HS-5 (cell line): Measurements from ENCODE around the gene CRADD.

Source experiments
- DNase-seq: peaks from one replicate; pipeline ENCODE4 v3.0.0-alpha.2; 2012; ENCODE audit warnings: low read depth

CRADD gene

DNA sequence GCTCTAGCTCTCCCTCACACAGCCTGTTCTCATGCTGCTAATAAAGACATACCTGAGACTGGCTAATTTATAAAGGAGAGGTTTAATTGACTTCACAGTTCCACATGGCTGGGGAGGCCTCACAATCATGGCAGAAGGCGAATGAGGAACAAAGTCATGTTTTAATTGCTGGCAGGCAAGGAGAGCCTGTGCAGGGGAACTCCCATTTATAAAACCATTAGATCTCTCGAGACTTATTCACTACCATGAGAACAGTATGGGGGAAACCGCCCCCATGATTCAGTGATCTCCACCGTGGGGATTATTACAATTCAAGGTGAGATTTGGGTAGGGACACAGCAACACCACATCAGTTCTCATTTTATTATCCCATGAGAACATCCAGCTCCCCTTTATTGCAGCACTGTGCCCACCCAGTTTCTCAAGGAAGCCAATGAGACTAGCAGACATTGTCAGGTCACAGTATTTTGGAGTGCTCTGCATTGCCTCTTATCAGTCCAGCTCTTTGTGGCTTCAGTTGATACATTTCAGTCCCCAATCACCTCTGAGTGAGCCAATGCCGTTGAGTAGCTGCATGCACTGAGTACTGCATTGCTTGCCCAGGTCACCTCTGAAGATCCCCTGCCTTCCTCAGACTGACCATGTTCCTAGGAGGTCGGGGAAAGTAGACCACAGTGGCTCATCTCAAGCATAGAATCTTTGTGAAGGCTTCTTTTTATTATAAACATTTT, 131.2 kb downstream of the CRADD start:
- DNase-seq: no peak

DNA sequence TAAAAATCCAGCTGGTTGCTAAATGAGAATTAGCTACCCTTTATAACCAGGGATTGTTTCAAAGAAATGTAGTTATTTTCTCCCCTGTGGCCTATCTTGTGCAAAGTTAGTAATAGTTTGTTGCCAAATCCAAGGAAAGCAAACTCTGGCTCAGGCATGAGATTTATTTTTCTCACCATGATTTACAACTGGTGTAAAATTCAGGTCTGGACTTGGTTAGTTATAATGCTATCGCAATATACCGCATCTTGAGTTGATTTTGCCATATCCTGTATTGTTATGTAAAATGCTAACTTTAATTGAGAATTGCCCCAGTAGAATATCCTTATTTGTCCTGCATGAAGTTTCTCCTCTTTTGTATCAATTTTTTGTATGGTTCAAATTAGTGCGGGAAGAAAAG, 135.5 kb downstream of the CRADD start:
- peak; percentile 29 for DNase-seq

DNA sequence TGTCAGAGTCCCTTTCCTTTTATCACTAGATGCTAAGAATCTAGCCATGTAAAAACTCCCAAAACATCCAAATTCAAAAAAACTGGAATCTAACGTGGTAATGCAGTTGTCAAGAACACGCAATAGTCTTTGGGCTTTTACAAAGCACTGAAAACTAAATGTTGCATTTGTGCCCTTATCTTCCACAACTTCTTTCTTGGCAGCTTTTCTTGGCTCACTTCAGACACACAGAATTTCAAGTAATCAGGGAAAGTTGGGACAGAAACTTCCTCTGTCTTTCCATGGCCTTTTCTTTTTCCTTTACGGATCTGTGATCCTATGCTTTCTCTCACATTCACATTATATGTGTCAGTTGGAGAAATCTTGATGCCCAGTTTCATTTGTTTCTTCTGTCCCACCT, 136.0 kb downstream of the CRADD start:
- no peak for DNase-seq

GRCh38 chr12:93813972-93814821, 137.0 kb downstream of the CRADD start:
- DNase-seq: no peak

DNA sequence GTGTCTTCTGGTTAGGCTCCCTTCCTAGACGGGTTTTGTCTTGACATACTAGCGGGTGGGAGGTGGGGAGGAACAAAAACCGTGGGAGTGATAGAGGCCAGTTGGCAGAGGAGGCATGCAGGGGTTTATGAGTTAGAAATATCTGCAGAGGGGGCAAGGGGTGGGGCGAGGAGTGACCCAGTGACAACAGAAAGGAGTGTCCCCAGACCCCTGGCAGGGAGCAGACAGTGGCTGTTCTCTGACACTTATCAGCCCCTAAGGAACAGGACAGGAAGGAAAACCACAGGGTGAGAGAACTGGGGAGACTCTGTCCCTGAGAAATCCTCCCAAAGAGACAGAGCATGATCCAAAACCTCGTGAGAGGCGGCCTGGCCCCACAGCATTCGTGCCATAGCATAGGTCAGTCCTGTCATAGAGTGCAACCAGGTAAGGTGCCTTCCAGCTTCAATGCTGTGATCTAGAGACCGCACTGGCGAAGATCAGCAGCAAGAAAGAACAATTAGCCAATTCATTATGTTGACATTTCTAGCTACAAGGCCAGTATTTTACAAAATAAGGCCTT, 141.4 kb downstream of the CRADD start:
- DNase-seq: no peak

DNA sequence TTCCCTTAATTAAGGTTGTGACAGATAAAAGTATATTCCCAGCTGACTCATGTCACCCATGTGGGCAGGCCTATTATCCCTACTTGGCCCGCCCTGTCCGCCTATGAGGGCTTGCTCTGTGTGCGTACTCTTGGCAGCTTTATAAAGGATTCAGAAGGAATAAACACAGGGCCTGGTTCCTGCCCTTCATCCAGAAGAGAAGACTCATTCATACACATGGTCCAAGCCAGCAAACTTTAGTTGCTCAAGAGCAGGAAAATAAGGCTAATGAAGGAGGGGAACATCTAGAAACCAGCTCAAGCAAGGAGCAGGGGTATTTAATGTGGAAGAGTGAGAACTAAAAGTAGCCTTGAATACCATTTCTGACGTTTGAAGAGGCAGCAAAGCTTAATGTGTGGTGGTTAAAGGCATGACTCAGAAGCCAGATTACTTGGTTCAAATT, 141.9 kb downstream of the CRADD start:
- DNase-seq: no peak

- no peak for DNase-seq
Observed at GRCh38 chr12:93823616-93824391, 146.6 kb downstream of the CRADD start.

DNA sequence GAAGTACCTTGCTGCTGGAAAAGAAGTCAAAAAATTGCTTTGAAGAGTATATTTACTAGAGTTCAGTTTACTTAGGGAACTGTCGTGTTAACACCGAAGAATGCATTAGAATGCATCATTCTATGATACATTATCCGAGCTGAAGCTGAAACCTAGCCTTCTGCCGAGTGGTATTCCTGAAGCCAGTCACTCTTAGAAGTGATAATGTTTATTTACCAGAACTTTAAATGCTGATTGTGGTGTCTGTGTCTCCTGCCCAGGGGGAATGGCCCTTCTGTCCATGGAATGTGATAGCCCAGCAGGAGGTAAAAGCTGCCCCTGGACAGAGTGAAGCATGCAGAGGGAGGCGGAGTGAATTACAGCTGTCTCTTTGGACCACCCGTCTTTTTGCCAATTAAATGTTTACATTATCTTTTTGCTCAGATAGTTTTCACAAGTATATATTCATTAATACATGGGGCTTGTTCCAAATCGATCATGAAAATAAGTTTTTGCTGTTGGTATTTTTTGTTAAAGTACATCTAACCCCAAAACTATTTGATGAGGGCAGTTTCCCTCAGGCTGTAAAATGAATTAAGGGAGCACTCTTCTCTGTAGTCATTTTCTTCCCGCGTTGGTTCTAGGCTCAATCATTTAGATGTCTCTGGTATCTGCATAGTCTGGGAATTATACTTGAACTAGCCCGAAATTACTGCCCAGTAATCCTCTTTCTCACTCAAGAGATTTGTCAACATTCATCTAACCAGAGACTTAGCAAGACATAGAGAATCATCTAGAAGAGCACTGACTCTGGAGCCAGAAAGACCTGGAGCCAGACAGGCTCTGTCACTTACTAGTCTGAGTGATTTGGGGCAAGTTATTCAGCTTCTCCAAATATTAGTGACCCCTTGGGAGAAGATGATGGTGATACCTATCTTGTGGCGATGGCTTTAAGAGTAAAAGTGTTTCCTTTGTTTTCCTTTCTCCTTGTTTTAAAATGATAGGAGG, 147.6 kb downstream of the CRADD start:
- no peak for DNase-seq

DNA sequence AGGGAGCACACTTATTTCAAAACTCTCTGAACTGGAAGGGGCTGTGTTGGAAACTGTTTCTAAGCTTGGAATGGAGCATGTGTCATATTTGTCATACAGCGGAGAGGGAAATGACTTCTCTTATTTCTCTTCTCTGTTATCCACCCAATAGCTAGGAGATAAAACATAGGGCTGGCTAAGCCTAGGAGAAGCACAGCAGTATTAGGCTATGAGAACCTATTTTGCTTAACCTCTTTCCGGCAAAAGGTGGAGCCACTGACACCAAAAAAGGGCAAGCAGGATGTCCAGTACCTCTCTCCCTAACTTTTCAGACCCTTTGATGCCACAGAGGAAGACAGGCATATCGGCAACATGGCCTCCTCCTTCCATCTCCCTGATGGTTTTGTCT, 148.3 kb downstream of the CRADD start:
- no peak for DNase-seq

GRCh38 chr12:93825931-93826555, 148.9 kb downstream of the CRADD start:
- no peak for DNase-seq

DNA sequence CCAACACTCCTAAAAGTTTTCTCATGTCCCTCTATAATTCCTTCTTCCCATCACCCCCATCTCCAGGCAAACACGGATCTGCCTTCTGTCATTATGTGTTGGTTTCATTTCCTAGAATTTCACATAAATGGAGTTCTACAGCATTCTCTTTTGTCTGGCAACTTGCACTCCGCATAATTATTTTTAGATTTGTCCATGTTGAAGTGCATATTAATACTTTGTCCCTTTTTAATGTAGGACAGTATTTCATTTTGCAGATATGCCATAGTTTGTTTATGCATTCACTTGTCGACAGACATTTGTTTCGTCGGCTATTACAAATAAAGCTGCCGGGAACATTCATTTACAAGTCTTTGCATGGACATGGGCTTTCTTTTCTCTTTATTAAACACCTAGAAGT, 150.0 kb downstream of the CRADD start:
- no peak for DNase-seq

- no peak for DNase-seq
Observed at GRCh38 chr12:93827669-93828068, 150.5 kb downstream of the CRADD start.

DNA sequence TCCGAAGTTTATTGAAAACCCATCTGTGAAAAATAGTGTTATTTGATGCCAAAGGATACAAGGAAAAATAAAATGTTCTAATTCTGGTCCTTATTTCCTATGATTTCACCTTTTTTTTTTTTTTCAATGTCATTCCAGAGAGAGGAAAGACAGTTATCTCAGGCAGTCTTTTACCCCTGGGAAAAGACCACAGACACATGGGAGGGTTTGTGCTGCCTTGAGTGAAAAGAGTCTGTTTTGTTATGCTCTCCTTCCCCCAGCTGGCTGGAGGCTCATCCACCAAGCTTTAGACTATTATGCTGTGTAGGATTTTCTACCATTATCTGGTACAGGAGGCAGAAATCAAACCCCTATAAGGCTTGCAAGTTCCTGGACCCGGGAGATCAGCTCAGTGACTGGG, 151.8 kb downstream of the CRADD start:
- no peak for DNase-seq

- no peak for DNase-seq
Observed at GRCh38 chr12:93831374-93831773, 154.2 kb downstream of the CRADD start.

DNA sequence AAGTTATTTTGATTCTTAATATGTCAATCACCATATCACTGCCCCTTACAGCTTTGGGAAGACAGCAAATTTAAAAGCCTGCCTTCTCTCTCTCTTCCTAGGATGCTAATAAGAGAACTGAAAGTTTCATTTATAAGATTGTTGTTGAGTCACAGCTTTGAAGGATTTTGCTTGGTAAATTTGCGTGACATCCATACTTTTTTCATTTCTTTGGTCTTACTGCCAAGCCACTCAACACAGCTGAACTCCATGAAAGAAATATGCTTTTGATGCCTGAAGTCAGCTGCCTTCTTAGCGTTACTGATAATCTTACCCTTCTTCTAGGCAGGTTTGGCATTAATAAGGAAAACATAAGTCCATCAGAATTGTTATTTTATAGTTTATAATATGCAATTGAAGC, 155.0 kb downstream of the CRADD start:
- DNase-seq: no peak

DNA sequence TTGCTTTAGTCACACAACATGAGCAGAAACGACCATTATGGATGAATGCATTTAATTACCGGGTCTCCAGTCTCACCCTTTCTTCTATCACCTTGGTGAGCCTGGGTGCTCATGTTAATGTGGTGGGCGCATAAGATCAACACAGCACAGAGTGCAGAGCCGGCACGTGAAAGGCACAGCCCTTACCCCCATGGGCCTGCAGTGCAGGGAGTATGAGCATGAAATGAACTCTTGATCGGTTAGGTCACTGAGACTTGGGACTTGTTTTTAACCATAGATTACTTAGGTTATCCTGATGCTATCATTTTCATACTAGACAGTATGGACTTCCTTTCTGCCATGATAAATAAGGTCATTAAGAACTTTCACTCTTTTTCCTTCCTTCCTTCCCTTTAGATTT, 156.8 kb downstream of the CRADD start:
- no peak for DNase-seq

- DNase-seq: no peak
Observed at GRCh38 chr12:93836620-93837260, 159.6 kb downstream of the CRADD start.

DNA sequence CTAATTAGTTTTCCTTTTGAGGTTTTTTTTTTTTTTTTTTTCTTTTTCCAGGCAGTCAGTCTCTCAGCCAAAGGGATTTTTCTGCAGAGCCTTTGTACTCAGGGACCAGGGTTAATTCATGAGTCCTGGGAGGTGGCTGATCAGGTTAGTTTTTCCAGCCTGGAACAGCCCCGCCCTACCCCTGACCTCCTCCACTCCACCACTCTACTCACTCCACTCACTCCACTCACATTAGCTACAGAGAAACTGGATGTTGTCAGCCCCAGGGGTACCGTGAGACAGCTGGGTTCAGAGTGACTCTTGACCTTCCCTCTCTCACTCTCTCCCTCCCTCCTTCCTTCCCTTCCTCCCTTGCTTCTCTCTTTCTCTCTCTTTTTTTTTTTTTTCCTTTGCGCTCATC, 161.0 kb downstream of the CRADD start:
- no peak for DNase-seq

DNA sequence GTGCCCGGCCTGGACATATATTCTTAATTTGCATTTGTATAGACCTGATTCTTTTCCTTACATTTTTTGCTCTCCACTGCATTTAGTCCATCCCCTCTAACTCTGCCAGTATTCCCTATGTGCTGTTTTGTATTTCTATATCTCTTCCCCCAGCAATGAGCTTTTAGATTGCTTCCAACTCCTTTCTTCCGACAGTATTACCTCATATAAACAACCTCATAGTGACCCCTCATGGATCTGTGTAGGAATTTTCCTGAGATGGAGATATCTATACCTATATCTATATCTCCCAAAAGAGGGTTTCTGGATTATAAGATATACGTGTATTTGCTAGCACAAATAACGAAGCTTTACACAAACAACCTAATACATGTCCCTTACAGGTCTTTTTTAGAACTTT, 161.9 kb downstream of the CRADD start:
- no peak for DNase-seq

DNA sequence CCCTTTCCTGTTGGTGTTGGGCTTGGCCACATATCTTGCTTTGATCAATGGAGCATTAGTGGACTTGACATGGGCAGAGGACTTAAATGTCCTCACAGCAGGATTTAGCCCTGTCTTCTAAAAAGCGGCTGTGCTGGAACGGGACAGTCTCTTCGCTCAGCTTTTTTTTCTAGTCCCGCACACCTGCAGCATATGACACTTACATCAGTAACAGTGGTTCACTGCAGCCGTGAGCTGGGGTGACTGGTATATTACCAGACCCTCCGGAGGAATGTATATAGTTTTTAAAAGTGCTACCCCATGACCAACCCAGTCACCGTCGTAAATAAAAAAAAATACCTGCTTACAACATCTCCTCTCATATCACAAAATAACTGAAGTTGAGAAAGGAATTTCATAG, 164.5 kb downstream of the CRADD start:
- no peak for DNase-seq
